HepG2 (cell line): ENCODE measurements around the gene SLC45A1. TPM values are rescaled to one million over a fixed set of nuclear protein-coding genes. Genes with fewer than 3 reads are reported as not detected.

Source experiments
- AHDC1 ChIP-seq: sonication (generic); formaldehyde crosslinking; IDR thresholded peaks from 2 replicates; pipeline ENCODE4 v1.5.1; 2020; ENCODE audit warnings: mild to moderate bottlenecking, missing genetic modification reagents, borderline replicate concordance
- ARID4A ChIP-seq: sonication (generic); formaldehyde crosslinking; IDR thresholded peaks from 2 replicates; pipeline ENCODE4 v1.5.0; 2020; ENCODE audit warnings: mild to moderate bottlenecking, missing genetic modification reagents, borderline replicate concordance
- DRAP1 ChIP-seq: IDR thresholded peaks from 2 replicates; pipeline ENCODE4 v1.6.1; 2016; ENCODE audit warnings: missing genetic modification reagents, missing compliant biosample characterization
- FOXJ3 ChIP-seq: sonication (generic); formaldehyde crosslinking; IDR thresholded peaks from 2 replicates; pipeline ENCODE4 v1.4.0; 2020; ENCODE audit warnings: missing genetic modification reagents, mild to moderate bottlenecking, borderline replicate concordance
- HOXA3 ChIP-seq: sonication (generic); formaldehyde crosslinking; IDR thresholded peaks from 2 replicates; pipeline ENCODE4 v1.5.0; 2020; ENCODE audit warnings: missing genetic modification reagents
- MYC ChIP-seq: sonication (generic); formaldehyde crosslinking; IDR thresholded peaks from 2 replicates; pipeline ENCODE4 v1.9.0; 2021; ENCODE audit warnings: missing genetic modification reagents, borderline replicate concordance
- RBM22 ChIP-seq: fragments of 200-400 bp; formaldehyde crosslinking; optimal IDR thresholded peaks from 2 replicates; pipeline ENCODE3; 2017; ENCODE audit warnings: mild to moderate bottlenecking, low read length, moderate library complexity
- REXO4 ChIP-seq: sonication (generic); formaldehyde crosslinking; IDR thresholded peaks from 2 replicates; pipeline ENCODE4 v1.8.0; 2022; ENCODE audit warnings: missing genetic modification reagents, mild to moderate bottlenecking, borderline replicate concordance
- SRF ChIP-seq: IDR thresholded peaks from 2 replicates; pipeline ENCODE4 v1.6.1; 2011; ENCODE audit warnings: mild to moderate bottlenecking, low read depth, low read length, moderate library complexity
- STAT6 ChIP-seq: sonication (generic); formaldehyde crosslinking; IDR thresholded peaks from 2 replicates; pipeline ENCODE4 v1.4.0; 2020; ENCODE audit warnings: missing genetic modification reagents, mild to moderate bottlenecking, borderline replicate concordance
- TFDP1 ChIP-seq: IDR thresholded peaks from 2 replicates; pipeline ENCODE4 v1.6.1; 2016; ENCODE audit warnings: missing compliant biosample characterization, missing genetic modification reagents, borderline replicate concordance
- ZBTB1 ChIP-seq: sonication (generic); formaldehyde crosslinking; IDR thresholded peaks from 2 replicates; pipeline ENCODE4 v1.4.0; 2020; ENCODE audit warnings: missing genetic modification reagents, borderline replicate concordance
- ZNF414 ChIP-seq: sonication (generic); formaldehyde crosslinking; IDR thresholded peaks from 2 replicates; pipeline ENCODE4 v1.5.0; 2020; ENCODE audit warnings: missing genetic modification reagents
- ZNF484 ChIP-seq: sonication (generic); formaldehyde crosslinking; IDR thresholded peaks from 2 replicates; pipeline ENCODE4 v1.5.1; 2020; ENCODE audit warnings: mild to moderate bottlenecking, low read depth, missing genetic modification reagents, borderline replicate concordance
- polyA plus RNA-seq, 8 experiments: library from polyadenylated mRNA; depleted of rRNA in 3 of 8; stranded (reverse) in 7 of 8; unstranded in 1 of 8; fragments of >200 nt; fragmentation: Illumina TruSeq in 4 of 8; extraction: Trizol in 4 of 8; gene quantifications; 2 replicates each; pipeline versions ENCODE4 v1.2.1 to v1.2.3, GENCODE V29; 2011 to 2016; ENCODE audit warnings: low read depth in 4 of 8, missing spikeins in 1 of 8, mixed read lengths in 1 of 8; ENCODE audit not compliant: insufficient read depth in 1 of 8
- total RNA-seq, 5 experiments: library from RNA; depleted of rRNA; stranded (reverse); fragments of >200 nt; fragmentation: Illumina TruSeq; extraction: Trizol; gene quantifications; 2 replicates each; pipeline ENCODE4 v1.2.3, GENCODE V29; 2016; ENCODE audit warnings: low read depth in 1 of 5

Gene SLC45A1
- total and polyA plus RNA-seq, 2 of the 13 experiments (the other 11 are each of a cell fraction or from before 2014, with no cell fraction given) = not detected

- no peak for TF ChIP-seq ARID4A (CRISPR knock-in tag)
- TF ChIP-seq HOXA3 (CRISPR knock-in tag) = peak; percentile 33; the same call in 1 of the 2 replicates
- TF ChIP-seq FOXJ3 (CRISPR knock-in tag) = no peak
- TF ChIP-seq ZNF484 (CRISPR knock-in tag) = no peak
- TF ChIP-seq RBM22 = no peak
- peak; percentile 95 for TF ChIP-seq SRF
- no peak for TF ChIP-seq MYC (CRISPR knock-in tag)
- peak; percentile 65; the same call in 1 of the 2 replicates for TF ChIP-seq TFDP1 (CRISPR knock-in tag)
- no peak for TF ChIP-seq DRAP1 (CRISPR knock-in tag)
- no peak for TF ChIP-seq AHDC1
- no peak for TF ChIP-seq REXO4 (CRISPR knock-in tag)
- no peak for TF ChIP-seq STAT6 (CRISPR knock-in tag)
- TF ChIP-seq ZBTB1 (CRISPR knock-in tag) = no peak
- no peak for TF ChIP-seq ZNF414 (CRISPR knock-in tag)
Measured at GRCh38 chr1:8342325-8342724, 24.4 kb downstream of the SLC45A1 start (continued).
